H9 (cell line): ENCODE results near the gene MST1R. TPM values are rescaled to one million over a fixed set of nuclear protein-coding genes. Genes with fewer than 3 reads are reported as not detected.
A peak's percentile ranks its signal among the peaks of the same experiment; 100 is the strongest.

Experiments used
- DNase-seq: peaks from one replicate; pipeline ENCODE4 v3.0.0-alpha.2; 2017
- H2AFZ ChIP-seq: one replicate; pipeline ENCODE4 v1.6.1; 2013; ENCODE audit warnings: mild to moderate bottlenecking, low read length, control low read depth, moderate library complexity
- H2AK5ac ChIP-seq: 2 replicates; pipeline ENCODE4 v1.6.1; 2013; ENCODE audit warnings: low read length, control low read depth, mixed read lengths; ENCODE audit not compliant: insufficient read length
- H2BK120ac ChIP-seq: one replicate; pipeline ENCODE4 v1.6.1; 2013; ENCODE audit warnings: low read depth, mild to moderate bottlenecking, low read length, control low read depth, inconsistent platforms; ENCODE audit not compliant: poor library complexity, severe bottlenecking
- H2BK12ac ChIP-seq: 2 replicates; pipeline ENCODE4 v1.6.1; 2013; ENCODE audit warnings: low read length, control low read depth, mixed read lengths, low read depth; ENCODE audit not compliant: insufficient read length
- H2BK15ac ChIP-seq: 2 replicates; pipeline ENCODE4 v1.6.1; 2013; ENCODE audit warnings: low read depth, low read length, control low read depth
- H2BK20ac ChIP-seq: one replicate; pipeline ENCODE4 v1.6.1; 2013; ENCODE audit warnings: low read depth, mild to moderate bottlenecking, low read length, control low read depth, inconsistent platforms; ENCODE audit not compliant: poor library complexity, severe bottlenecking
- H2BK5ac ChIP-seq: 2 replicates; pipeline ENCODE4 v1.6.1; 2013; ENCODE audit warnings: low read length, control low read depth, mixed read lengths; ENCODE audit not compliant: insufficient read length
- H3K14ac ChIP-seq: 2 replicates; pipeline ENCODE4 v1.6.1; 2013; ENCODE audit warnings: low read length, control low read depth; ENCODE audit not compliant: insufficient read depth
- H3K18ac ChIP-seq: 2 replicates; pipeline ENCODE4 v1.6.1; 2013; ENCODE audit warnings: low read depth, mild to moderate bottlenecking, mixed read lengths, low read length, control low read depth; ENCODE audit not compliant: insufficient read length
- H3K23ac ChIP-seq: 2 replicates; pipeline ENCODE4 v1.6.1; 2013; ENCODE audit warnings: low read length, control low read depth, mixed read lengths, low read depth; ENCODE audit not compliant: insufficient read length
- H3K23me2 ChIP-seq: 2 replicates; pipeline ENCODE4 v1.6.1; 2013; ENCODE audit warnings: low read depth, mild to moderate bottlenecking, mixed read lengths, low read length, control low read depth; ENCODE audit not compliant: insufficient read length, poor library complexity, severe bottlenecking
- H3K27ac ChIP-seq: 2 replicates; pipeline ENCODE4 v1.5.1; 2013; ENCODE audit warnings: low read length, control low read depth, mixed read lengths, low read depth; ENCODE audit not compliant: insufficient read length
- H3K27me3 ChIP-seq: 2 replicates; pipeline ENCODE4 v1.6.1; 2013; ENCODE audit warnings: low read length, control low read depth, inconsistent platforms; ENCODE audit not compliant: insufficient read depth
- H3K4ac ChIP-seq: 2 replicates; pipeline ENCODE4 v1.6.1; 2013; ENCODE audit warnings: low read depth, mild to moderate bottlenecking, control low read depth, inconsistent platforms, low read length, moderate library complexity
- H3K4me1 ChIP-seq: 2 replicates; pipeline ENCODE4 v1.6.1; 2013; ENCODE audit warnings: low read length, control low read depth, inconsistent platforms; ENCODE audit not compliant: insufficient read depth
- H3K4me2 ChIP-seq: 2 replicates; pipeline ENCODE4 v1.6.1; 2013; ENCODE audit warnings: low read length, control low read depth, mixed read lengths; ENCODE audit not compliant: insufficient read length, insufficient read depth
- H3K56ac ChIP-seq: 2 replicates; pipeline ENCODE4 v1.6.1; 2013; ENCODE audit warnings: low read depth, mild to moderate bottlenecking, mixed read lengths, low read length, control low read depth; ENCODE audit not compliant: insufficient read length
- H3K79me1 ChIP-seq: 2 replicates; pipeline ENCODE4 v1.6.1; 2013; ENCODE audit warnings: low read depth, mild to moderate bottlenecking, moderate library complexity, low read length, control low read depth, inconsistent platforms; ENCODE audit not compliant: insufficient read depth, poor library complexity, severe bottlenecking
- H3K79me2 ChIP-seq: 2 replicates; pipeline ENCODE4 v1.6.1; 2013; ENCODE audit warnings: low read length, control low read depth, inconsistent platforms; ENCODE audit not compliant: insufficient read depth
- H3K9ac ChIP-seq: 2 replicates; pipeline ENCODE4 v1.6.1; 2013; ENCODE audit warnings: low read length, control low read depth, mixed read lengths; ENCODE audit not compliant: insufficient read length; ENCODE audit errors: extremely low read depth
- H3K9me3 ChIP-seq: one replicate; pipeline ENCODE4 v1.6.1; 2013; ENCODE audit warnings: low read depth, low read length, inconsistent platforms; ENCODE audit not compliant: control insufficient read depth
- H3T11ph ChIP-seq: one replicate; pipeline ENCODE4 v1.6.1; 2013; ENCODE audit warnings: mild to moderate bottlenecking, low read length, control low read depth, inconsistent platforms
- H4K20me1 ChIP-seq: one replicate; pipeline ENCODE4 v1.6.1; 2013; ENCODE audit not compliant: control insufficient read depth, insufficient read length, insufficient read depth
- H4K5ac ChIP-seq: 2 replicates; pipeline ENCODE4 v1.6.1; 2013; ENCODE audit warnings: low read depth, mild to moderate bottlenecking, mixed read lengths, low read length, control low read depth; ENCODE audit not compliant: insufficient read length
- H4K8ac ChIP-seq: replicated peaks from 2 replicates; pipeline ENCODE4 v1.6.1; 2013; ENCODE audit warnings: low read length, control low read depth, mixed read lengths, low read depth; ENCODE audit not compliant: insufficient read length
- H4K91ac ChIP-seq: 2 replicates; pipeline ENCODE4 v1.6.1; 2013; ENCODE audit warnings: low read depth, mild to moderate bottlenecking, moderate library complexity, mixed read lengths, low read length, control low read depth; ENCODE audit not compliant: insufficient read length
- H3K27ac Mint-ChIP-seq, 3 experiments: 2 replicates in 2 of 3; 3 replicates in 1 of 3; pipeline ENCODE4 v1.8.0; 2020 to 2021; ENCODE audit warnings: mixed read lengths in 3 of 3, mild to moderate bottlenecking in 1 of 3, moderate library complexity in 1 of 3
- H3K27me3 Mint-ChIP-seq: 2 replicates; pipeline ENCODE4 v1.8.0; 2021; ENCODE audit warnings: low read depth, mild to moderate bottlenecking, moderate library complexity, mixed read lengths
- H3K36me3 Mint-ChIP-seq, 3 experiments: 2 replicates in 2 of 3; 3 replicates in 1 of 3; pipeline ENCODE4 v1.8.0; 2020 to 2021; ENCODE audit warnings: low read depth in 3 of 3, mixed read lengths in 3 of 3; ENCODE audit not compliant: insufficient read depth in 1 of 3
- H3K4me1 Mint-ChIP-seq, 2 experiments: 2 replicates each; pipeline ENCODE4 v1.8.0; 2020; ENCODE audit warnings: mixed read lengths in 2 of 2
- H3K4me3 Mint-ChIP-seq, 2 experiments: 2 replicates in 1 of 2; 3 replicates in 1 of 2; pipeline ENCODE4 v1.8.0; 2020 to 2021; ENCODE audit warnings: mild to moderate bottlenecking in 2 of 2, mixed read lengths in 2 of 2, moderate library complexity in 1 of 2
- H3K9me3 Mint-ChIP-seq, 2 experiments: 2 replicates in 1 of 2; 3 replicates in 1 of 2; pipeline ENCODE4 v1.8.0; 2020; ENCODE audit warnings: mild to moderate bottlenecking in 2 of 2, mixed read lengths in 2 of 2, moderate library complexity in 1 of 2
- CTCF ChIP-seq: fragments of 200-600 bp; sonication (generic); conservative IDR thresholded peaks from 3 replicates; pipeline ENCODE4 v1.8.0; 2021; ENCODE audit warnings: antibody characterized with exemption, mild to moderate bottlenecking
- WGBS: extraction: QIAGEN DNeasy Blood & Tissue Kit; methylation state at CpG from one replicate; pipeline ENCODE4 v1.1.7; 2013; ENCODE audit warnings: missing lambda C conversion rate, low lambda C conversion rate, mixed read lengths; ENCODE audit not compliant: insufficient read length; ENCODE audit errors: extremely low coverage; 5-methylcytosine and 5-hydroxymethylcytosine counted together
- total RNA-seq: library from RNA; stranded (reverse); gene quantifications from 2 replicates; pipeline ENCODE4 v1.2.1, GENCODE V29; 2021

The MST1R gene
- total RNA-seq, 1 experiment from 2014 or later, result 4.9 TPM

GRCh38 chr3:49928481-49929017 is 24.9 kb upstream of the MST1R start:
- Histone ChIP-seq H3K4ac (no peak overlapping the region), H4K20me1 (no peaks in the 10 kb centered on the region), H2BK20ac (no peak overlapping the region), H3K23ac (no peak overlapping the region), H3K18ac (no peak overlapping the region), H2AFZ (no peak overlapping the region), H2AK5ac (no peak overlapping the region), H3K23me2 (peaks cover 2% of the 10 kb centered on the region), H3K14ac (no peak overlapping the region; the same call in 1 of the 2 replicates), H3K4me2 (peak overlapping the region; percentile 64), H3T11ph (no peak overlapping the region), H3K79me2 (no peaks in the 10 kb centered on the region), H2BK15ac (no peak overlapping the region), H2BK12ac (no peak overlapping the region), H3K56ac (no peak overlapping the region), H3K9me3 (no peaks in the 10 kb centered on the region), H4K91ac (no peak overlapping the region), H3K79me1 (no peaks in the 10 kb centered on the region), H3K27me3 (no peaks in the 10 kb centered on the region), H3K27ac (no peak overlapping the region), H4K8ac (no peak overlapping the region), H2BK5ac (no peak overlapping the region), H3K9ac (peak overlapping the region; percentile 15), H4K5ac (no peak overlapping the region), H2BK120ac (no peak overlapping the region), H3K4me1 (no peaks in the 10 kb centered on the region)
- peaks cover 19 to 23% of the 10 kb centered on the region in 2 experiments for H3K4me1 Mint-ChIP-seq
- no peak for TF ChIP-seq CTCF
- no peaks in the 10 kb centered on the region for H3K36me3 Mint-ChIP-seq
- H3K4me3 Mint-ChIP-seq, result peak overlapping the region; percentile 81 to 93
- H3K27me3 Mint-ChIP-seq, result no peaks in the 10 kb centered on the region
- no peaks in the 10 kb centered on the region for H3K9me3 Mint-ChIP-seq
- DNase-seq, result no peak
- no peak overlapping the region for H3K27ac Mint-ChIP-seq
- no CpG with 5 or more reads among the region's 5 CpGs for WGBS
